Sigmoid colon (tissue), 4 donors: ENCODE results near the gene DGKH.

Experiments used
- CTCF ChIP-seq, 4 experiments: fragments of 450-650 bp in 3 of 4; fragments of 200-600 bp in 1 of 4; IDR thresholded peaks; one replicate each; pipeline ENCODE4 v1.5.1; 2016 to 2019; ENCODE audit warnings: antibody characterized with exemption in 4 of 4, mild to moderate bottlenecking in 3 of 4, moderate library complexity in 2 of 4
- POLR2AphosphoS5 ChIP-seq, 4 donors: sonication (generic); formaldehyde crosslinking; IDR thresholded peaks; one replicate each; pipeline ENCODE4 v1.6.1; 2017; ENCODE audit warnings: antibody characterized with exemption in 4 of 4

GRCh38 chr13:42270160-42270856 lies 221.9 kb downstream of the DGKH start:
- TF ChIP-seq CTCF (IDR thresholded peaks at IDR 0.05) (no peak), POLR2AphosphoS5 (IDR thresholded peaks at IDR 0.05) (no peak)
